ENCODE results near the gene PYCR2. TPM values are rescaled to one million over a fixed set of nuclear protein-coding genes. Genes with fewer than 3 reads are reported as not detected.
A peak's percentile ranks its signal among the peaks of the same experiment; 100 is the strongest.

The PYCR2 gene
- total and polyA plus RNA-seq, 2 of the 8 experiments (the other 6 are each of a cell fraction or from before 2014, with no cell fraction given): 79.3 to 84.6 TPM

DNA sequence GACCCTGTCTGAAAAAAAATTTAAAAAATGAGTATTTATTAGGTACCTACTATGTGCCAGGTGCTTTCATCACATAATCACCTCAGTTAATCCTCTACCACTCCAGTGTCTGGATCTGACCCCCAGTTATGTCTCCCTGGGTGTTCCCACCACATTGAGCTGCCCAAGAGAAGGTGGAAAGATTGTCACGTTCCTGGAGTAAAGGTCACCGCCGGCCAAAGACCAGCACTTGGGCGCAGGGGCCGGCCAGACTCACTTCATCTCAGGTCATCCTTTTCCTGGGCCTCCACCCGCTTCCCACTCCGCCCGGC, 714 bp downstream of the PYCR2 start:
- peak overlapping the region; percentile 44 for H4K5ac ChIP-seq (ENCODE audit: insufficient read length, low read depth, low read length)
- H2BK120ac ChIP-seq (replicated peaks; ENCODE audit: low read depth, low read length): no peak overlapping the region
- no peak overlapping the region for H2BK12ac ChIP-seq (ENCODE audit: low read depth, low read length)
- H3K27ac ChIP-seq (ENCODE audit: low read depth, low read length): peak overlapping the region; percentile 69; the same call in 1 of the 2 replicates
- peak overlapping the region; percentile 46 for H3K4ac ChIP-seq (replicated peaks; ENCODE audit: insufficient read length, low read depth, low read length)
- no peaks in the 10 kb centered on the region for H3K27me3 ChIP-seq (replicated peaks in 1 of 4; ENCODE audit: control insufficient read depth in 3 of 4, extremely low read depth in 1 of 4, insufficient read depth in 3 of 4, low read length in 3 of 4)
- peak overlapping the region; percentile 95 for H2BK5ac ChIP-seq (ENCODE audit: low read depth, low read length)
- FAIRE-seq: no peak
- peak overlapping the region; percentile 77 for H4K91ac ChIP-seq (replicated peaks; ENCODE audit: insufficient read length, low read length)
- peaks cover 9 to 35% (median 22%) of the 10 kb centered on the region in 4 experiments; a peak in 7 of 8 replicates for H3K36me3 ChIP-seq (ENCODE audit: control insufficient read depth in 2 of 4, insufficient read depth in 4 of 4, low read length in 3 of 4)
- no peak overlapping the region for H2BK20ac ChIP-seq (ENCODE audit: low read length)
- no peak for DNase-seq (ENCODE audit: low read depth in 1 of 2, low spot score in 2 of 2)
- 0 out of 2 replicates have a peak overlapping the region, but pooled peaks have one; percentile 6 for H2AK5ac ChIP-seq (ENCODE audit: low read depth, low read length)
- peak overlapping the region; percentile 32 to 86 (median 78) for H3K9ac ChIP-seq (replicated peaks in 1 of 4; ENCODE audit: extremely low read depth in 1 of 4, low read depth in 3 of 4, low read length in 3 of 4)
- no peak overlapping the region for H2AFZ ChIP-seq (ENCODE audit: low read length)
- H3K4me1 ChIP-seq (replicated peaks in 1 of 4; ENCODE audit: control insufficient read depth in 3 of 4, insufficient read depth in 4 of 4, low read length in 3 of 4): peaks cover 0 to 9% (median 5%) of the 10 kb centered on the region in 4 experiments; a peak in 4 of 7 replicates
- no peak overlapping the region for H3K56ac ChIP-seq (replicated peaks; ENCODE audit: insufficient read length, low read depth, low read length)
- no peak overlapping the region for H3K14ac ChIP-seq (ENCODE audit: insufficient read length)
- H3K4me2 ChIP-seq (ENCODE audit: insufficient read depth in 1 of 2, low read depth in 2 of 2, low read length in 2 of 2): peak overlapping the region; percentile 63 to 80
- peaks cover 3 to 4% of the 10 kb centered on the region in 2 experiments for H4K20me1 ChIP-seq (replicated peaks in 1 of 2; ENCODE audit: control insufficient read depth in 1 of 2, insufficient read depth in 2 of 2, low read length in 2 of 2)
- H3K4me3 ChIP-seq (ENCODE audit: extremely low read depth in 1 of 4, insufficient read depth in 2 of 4, low read depth in 3 of 4, low read length in 4 of 4): peak overlapping the region; percentile 91 to 97 (median 93)
- H3K23ac ChIP-seq (ENCODE audit: insufficient read length): no peak overlapping the region
- no peak overlapping the region; the same call in 1 of the 2 replicates for H3K18ac ChIP-seq (ENCODE audit: extremely low read depth, low read length)
- H3K79me1 ChIP-seq (ENCODE audit: low read depth, low read length): peaks cover 11% of the 10 kb centered on the region
- peak overlapping the region; percentile 96; the same call in 1 of the 2 replicates for H4K8ac ChIP-seq (ENCODE audit: extremely low read depth, insufficient read depth, low read length)
- H2BK15ac ChIP-seq (ENCODE audit: low read length): no peak overlapping the region
- POLR2A ChIA-PET (ENCODE audit: partially characterized antibody): interaction anchor here (0.6 to 2.9 kb wide), 19 partner anchors 11 to 220 kb away, joined by 3 to 16 read pairs (median 3); partner anchors contain the start of genes EPHX1, LEFTY2 and TMEM63A
- peaks cover 4% of the 10 kb centered on the region for H3K23me2 ChIP-seq (ENCODE audit: low read depth, low read length)
- CTCF ChIA-PET (ENCODE audit: partially characterized antibody): interaction anchor here (0.9 to 5.5 kb wide), 11 partner anchors 11 to 448 kb away, joined by 3 to 27 read pairs (median 4); partner anchors contain the start of gene LEFTY2
- 18% methylated on average over 8 of the region's 8 CpGs; no CpG with 5 or more reads in 1 of the 2 experiments for WGBS, 2 experiments (ENCODE audit: extremely low coverage in 1 of 2, insufficient coverage in 1 of 2, insufficient read length in 1 of 2, insufficient replicate concordance in 2 of 2, low coverage in 1 of 2, low lambda C conversion rate in 2 of 2, missing lambda C conversion rate in 1 of 2)
- H3K79me2 ChIP-seq (ENCODE audit: control insufficient read depth in 1 of 2, insufficient read depth in 2 of 2, low read length in 2 of 2): peaks cover 5 to 15% of the 10 kb centered on the region in 2 experiments
- no peaks in the 10 kb centered on the region for H3K9me3 ChIP-seq (ENCODE audit: insufficient read depth in 2 of 2, low read depth in 1 of 2, low read length in 1 of 2)
- TF ChIP-seq CTBP2 (IDR thresholded peaks at IDR 0.05; ENCODE audit: borderline replicate concordance, insufficient read depth, insufficient read length, low read length) (no peak), FOSL1 (IDR thresholded peaks at IDR 0.05; ENCODE audit: insufficient read depth, low read depth, low read length) (no peak), RNF2 (IDR thresholded peaks at IDR 0.05; ENCODE audit: borderline replicate concordance, low read depth, low read length, missing control alignments, poor library complexity, severe bottlenecking) (no peak), NRF1 (IDR thresholded peaks at IDR 0.05; ENCODE audit: low read depth, low read length) (no peak), EP300 (IDR thresholded peaks at IDR 0.05; ENCODE audit: borderline replicate concordance in 1 of 2, low read depth in 2 of 2, low read length in 2 of 2) (no peak), PHF8 (conservative IDR thresholded peaks at IDR 0.05; ENCODE audit: low read depth, low read length) (no peak), SIX5 (IDR thresholded peaks at IDR 0.05; ENCODE audit: low read depth, low read length) (no peak), POLR2AphosphoS5 (IDR thresholded peaks at IDR 0.05; ENCODE audit: low read depth, low read length) (no peak), CEBPB (IDR thresholded peaks at IDR 0.05; ENCODE audit: low read depth, low read length) (no peak)
